NB4 (cell line): ENCODE measurements around the gene YTHDF2.

ENCODE experiments used
- CTCF ChIP-seq: IDR thresholded peaks from one replicate; pipeline ENCODE4 v1.5.1; 2012; ENCODE audit warnings: low read depth, low read length
- MAX ChIP-seq: IDR thresholded peaks from 2 replicates; pipeline ENCODE4 v1.6.1; 2011; ENCODE audit warnings: low read depth, low read length
- MYC ChIP-seq: IDR thresholded peaks from 2 replicates; pipeline ENCODE4 v1.6.1; 2011; ENCODE audit warnings: low read depth, low read length
- POLR2A ChIP-seq: IDR thresholded peaks from 2 replicates; pipeline ENCODE4 v1.6.1; 2011; ENCODE audit warnings: mild to moderate bottlenecking; ENCODE audit not compliant: insufficient read length; ENCODE audit errors: extremely low read depth

- TF ChIP-seq MYC, result no peak
- TF ChIP-seq CTCF, result no peak
- TF ChIP-seq POLR2A, result no peak
- no peak for TF ChIP-seq MAX
Measured at GRCh38 chr1:28815533-28816185, 78.9 kb downstream of the YTHDF2 start.
